ENCODE data around the gene PTCRA.
"Not testable (repeated sequence)": the region's sequence is repeated elsewhere in the genome, so short reads cannot be mapped to it uniquely, and the experiment has no call there.

DNA sequence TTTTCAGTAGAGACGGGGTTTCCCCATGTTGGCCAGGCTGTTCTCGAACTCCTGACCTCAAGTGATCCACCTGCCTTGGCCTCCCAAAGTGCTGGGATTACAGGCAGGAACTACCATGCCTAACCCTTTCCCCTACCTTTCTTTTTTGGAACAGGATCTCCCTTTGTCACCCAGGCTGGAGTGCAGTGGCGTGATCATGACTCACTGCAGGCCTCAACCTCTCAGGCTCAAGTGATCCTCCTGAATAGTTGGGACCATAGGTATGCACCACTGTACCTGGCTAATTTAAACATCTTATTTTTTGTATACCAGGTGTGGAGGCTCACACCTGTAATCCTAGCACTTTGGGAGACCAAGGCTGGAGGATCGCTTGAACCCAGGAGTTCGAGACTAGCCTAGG is 25.5 kb downstream of the PTCRA start:
- TF ChIP-seq, protein P1, sequence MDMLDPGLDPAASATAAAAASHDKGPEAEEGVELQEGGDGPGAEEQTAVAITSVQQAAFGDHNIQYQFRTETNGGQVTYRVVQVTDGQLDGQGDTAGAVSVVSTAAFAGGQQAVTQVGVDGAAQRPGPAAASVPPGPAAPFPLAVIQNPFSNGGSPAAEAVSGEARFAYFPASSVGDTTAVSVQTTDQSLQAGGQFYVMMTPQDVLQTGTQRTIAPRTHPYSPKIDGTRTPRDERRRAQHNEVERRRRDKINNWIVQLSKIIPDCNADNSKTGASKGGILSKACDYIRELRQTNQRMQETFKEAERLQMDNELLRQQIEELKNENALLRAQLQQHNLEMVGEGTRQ (IDR thresholded peaks at IDR 0.05), result not testable (repeated sequence)
- TF ChIP-seq RAD21 (conservative IDR thresholded peaks at IDR 0.05 in 1 of 2, IDR thresholded peaks at IDR 0.05 in 1 of 2); RARB (CRISPR knock-in tag; IDR thresholded peaks at IDR 0.05); HOXA7 (CRISPR knock-in tag; IDR thresholded peaks at IDR 0.05); NPAS2 (CRISPR knock-in tag; IDR thresholded peaks at IDR 0.05; ENCODE audit: borderline replicate concordance); MYC (IDR thresholded peaks at IDR 0.05; ENCODE audit: borderline replicate concordance, low read length); CHD4 (IDR thresholded peaks at IDR 0.05; ENCODE audit: borderline replicate concordance); ESRRA (IDR thresholded peaks at IDR 0.05; ENCODE audit: borderline replicate concordance, low read length); EP300 (IDR thresholded peaks at IDR 0.05); JUN (IDR thresholded peaks at IDR 0.05); KDM1A (IDR thresholded peaks at IDR 0.05; ENCODE audit: low read depth); CEBPB (IDR thresholded peaks at IDR 0.05): not testable (repeated sequence)
- TF ChIP-seq, protein P2, sequence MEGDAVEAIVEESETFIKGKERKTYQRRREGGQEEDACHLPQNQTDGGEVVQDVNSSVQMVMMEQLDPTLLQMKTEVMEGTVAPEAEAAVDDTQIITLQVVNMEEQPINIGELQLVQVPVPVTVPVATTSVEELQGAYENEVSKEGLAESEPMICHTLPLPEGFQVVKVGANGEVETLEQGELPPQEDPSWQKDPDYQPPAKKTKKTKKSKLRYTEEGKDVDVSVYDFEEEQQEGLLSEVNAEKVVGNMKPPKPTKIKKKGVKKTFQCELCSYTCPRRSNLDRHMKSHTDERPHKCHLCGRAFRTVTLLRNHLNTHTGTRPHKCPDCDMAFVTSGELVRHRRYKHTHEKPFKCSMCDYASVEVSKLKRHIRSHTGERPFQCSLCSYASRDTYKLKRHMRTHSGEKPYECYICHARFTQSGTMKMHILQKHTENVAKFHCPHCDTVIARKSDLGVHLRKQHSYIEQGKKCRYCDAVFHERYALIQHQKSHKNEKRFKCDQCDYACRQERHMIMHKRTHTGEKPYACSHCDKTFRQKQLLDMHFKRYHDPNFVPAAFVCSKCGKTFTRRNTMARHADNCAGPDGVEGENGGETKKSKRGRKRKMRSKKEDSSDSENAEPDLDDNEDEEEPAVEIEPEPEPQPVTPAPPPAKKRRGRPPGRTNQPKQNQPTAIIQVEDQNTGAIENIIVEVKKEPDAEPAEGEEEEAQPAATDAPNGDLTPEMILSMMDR (IDR thresholded peaks at IDR 0.05), result not testable (repeated sequence)
